Renal cortical epithelial cell (primary cell): ENCODE measurements around the gene TPX2. TPM values are rescaled to one million over a fixed set of nuclear protein-coding genes. Genes with fewer than 3 reads are reported as not detected.

Experiments used
- total RNA-seq: library from RNA; depleted of rRNA; stranded (reverse); fragments of >200 nt; gene quantifications from 2 replicates; pipeline ENCODE4 v1.2.3, GENCODE V29; 2014

Gene TPX2
- total RNA-seq, 1 donor from 2014 or later, result 7.2 TPM

Other genes starting within 250 kb of the TPX2 start
- 64.6 and 150 TPM in 2 replicates for gene HM13, start 224.8 kb upstream of the TPX2 start, total RNA-seq
- 88.2 and 251 TPM in 2 replicates for gene ID1, start 134.0 kb upstream of the TPX2 start, total RNA-seq
- not detected in 2 replicates for gene COX4I2, start 101.4 kb upstream of the TPX2 start, total RNA-seq
- 182 and 222 TPM in 2 replicates for gene BCL2L1, start 16.4 kb upstream of the TPX2 start, total RNA-seq
- not detected in 2 replicates for gene MYLK2, start 80.1 kb downstream of the TPX2 start, total RNA-seq
- gene FOXS1, start 106.3 kb downstream of the TPX2 start, total RNA-seq, result 0.30 TPM in 1 of 2 replicates, not detected in the other
- gene DUSP15, start 131.2 kb downstream of the TPX2 start, total RNA-seq, result 0.15 TPM in 1 of 2 replicates, not detected in the other
- 0.94 TPM in 1 of 2 replicates, not detected in the other for gene TTLL9, start 131.3 kb downstream of the TPX2 start, total RNA-seq
- 5.2 and 8.4 TPM in 2 replicates for gene PDRG1, start 212.8 kb downstream of the TPX2 start, total RNA-seq
- gene XKR7, start 228.9 kb downstream of the TPX2 start, total RNA-seq, result 0.10 and 0.17 TPM in 2 replicates